Activated T-cell treated with anti-CD3 and anti-CD28 coated beads, Interleukin-2, amount 50 U/mL, for 24 hours (primary cell): ENCODE data around the gene MS4A15.
"Not testable (repeated sequence)": the region's sequence is repeated elsewhere in the genome, so short reads cannot be mapped to it uniquely, and the experiment has no call there.

Experiments
- DNase-seq: peaks from one replicate; pipeline ENCODE4 v3.0.0-alpha.2; 2020
- H3K27ac Mint-ChIP-seq: 2 replicates; pipeline ENCODE4 v1.8.0; 2020; ENCODE audit warnings: mild to moderate bottlenecking, mixed read lengths
- H3K27me3 Mint-ChIP-seq: 2 replicates; pipeline ENCODE4 v1.8.0; 2020; ENCODE audit warnings: mixed read lengths
- H3K36me3 Mint-ChIP-seq: 2 replicates; pipeline ENCODE4 v1.8.0; 2020; ENCODE audit warnings: low read depth, mixed read lengths
- H3K4me1 Mint-ChIP-seq: 2 replicates; pipeline ENCODE4 v1.8.0; 2020; ENCODE audit warnings: low read depth, mixed read lengths
- H3K4me3 Mint-ChIP-seq: 2 replicates; pipeline ENCODE4 v1.8.0; 2020; ENCODE audit warnings: mild to moderate bottlenecking, moderate library complexity, mixed read lengths
- H3K9me3 Mint-ChIP-seq: 2 replicates; pipeline ENCODE4 v1.8.0; 2020; ENCODE audit warnings: mixed read lengths

Gene MS4A15

GRCh38 chr11:60756307-60757032, at the start of gene MS4A15:
Gene MS4A15, plus strand, starts transcription at chr11:60756867. Its CDS starts 6,867 bp downstream, at chr11:60763734.
- DNase-seq, result no peak
- Mint-ChIP-seq H3K27ac (no peak within 1 kb of the TSS), H3K36me3 (no peaks in the 10 kb centered on the region), H3K4me3 (no peak within 1 kb of the TSS), H3K27me3 (peaks cover 47% of the 10 kb centered on the region), H3K4me1 (no peaks in the 10 kb centered on the region), H3K9me3 (no peaks in the 10 kb centered on the region)

GRCh38 chr11:60706931-60707330, 49.7 kb upstream of the MS4A15 start:
- H3K36me3 Mint-ChIP-seq, result no peaks in the 10 kb centered on the region
- H3K4me1 Mint-ChIP-seq, result no peaks in the 10 kb centered on the region
- peaks cover 19% of the 10 kb centered on the region for H3K27me3 Mint-ChIP-seq
- no peak overlapping the region for H3K27ac Mint-ChIP-seq
- H3K9me3 Mint-ChIP-seq, result no peaks in the 10 kb centered on the region
- H3K4me3 Mint-ChIP-seq, result no peak overlapping the region
- DNase-seq, result no peak

GRCh38 chr11:60710482-60710881, 46.2 kb upstream of the MS4A15 start:
- no peak for DNase-seq
- Mint-ChIP-seq H3K9me3 (no peaks in the 10 kb centered on the region), H3K27me3 (peaks cover 23% of the 10 kb centered on the region)

GRCh38 chr11:60711276-60711675, 45.4 kb upstream of the MS4A15 start:
- no peak overlapping the region for H3K4me3 Mint-ChIP-seq
- peaks cover 23% of the 10 kb centered on the region for H3K27me3 Mint-ChIP-seq
- no peak for DNase-seq
- no peaks in the 10 kb centered on the region for H3K4me1 Mint-ChIP-seq
- H3K9me3 Mint-ChIP-seq, result no peaks in the 10 kb centered on the region
- H3K27ac Mint-ChIP-seq, result no peak overlapping the region
- no peaks in the 10 kb centered on the region for H3K36me3 Mint-ChIP-seq

More at GRCh38 chr11:60710482-60710881, 46.2 kb upstream of the MS4A15 start:
- no peak overlapping the region for H3K27ac Mint-ChIP-seq
- H3K4me3 Mint-ChIP-seq, result no peak overlapping the region
- no peaks in the 10 kb centered on the region for H3K36me3 Mint-ChIP-seq
- no peaks in the 10 kb centered on the region for H3K4me1 Mint-ChIP-seq

GRCh38 chr11:60713423-60713822, 43.2 kb upstream of the MS4A15 start:
- H3K27ac Mint-ChIP-seq, H3K36me3 Mint-ChIP-seq, DNase-seq, H3K4me1 Mint-ChIP-seq, H3K4me3 Mint-ChIP-seq, H3K9me3 Mint-ChIP-seq: not testable (repeated sequence)
- H3K27me3 Mint-ChIP-seq, result peaks cover 20% of the 10 kb centered on the region

GRCh38 chr11:60717956-60718355, 38.7 kb upstream of the MS4A15 start:
- Mint-ChIP-seq H3K27ac (no peak overlapping the region), H3K36me3 (no peaks in the 10 kb centered on the region), H3K27me3 (peaks cover 33% of the 10 kb centered on the region), H3K4me1 (no peaks in the 10 kb centered on the region), H3K9me3 (no peaks in the 10 kb centered on the region), H3K4me3 (no peak overlapping the region)
- no peak for DNase-seq

- Mint-ChIP-seq H3K4me1 (no peaks in the 10 kb centered on the region), H3K9me3 (no peaks in the 10 kb centered on the region), H3K27me3 (peaks cover 34% of the 10 kb centered on the region), H3K36me3 (no peaks in the 10 kb centered on the region), H3K27ac (no peak overlapping the region), H3K4me3 (no peak overlapping the region)
- DNase-seq, result no peak
Measured at GRCh38 chr11:60718524-60719316, 37.9 kb upstream of the MS4A15 start.

- no peaks in the 10 kb centered on the region for H3K9me3 Mint-ChIP-seq
- DNase-seq, result no peak
- H3K27me3 Mint-ChIP-seq, result peaks cover 32% of the 10 kb centered on the region
- no peaks in the 10 kb centered on the region for H3K4me1 Mint-ChIP-seq
- H3K27ac Mint-ChIP-seq, result no peak overlapping the region
- H3K4me3 Mint-ChIP-seq, result no peak overlapping the region
- H3K36me3 Mint-ChIP-seq, result no peaks in the 10 kb centered on the region
Measured at GRCh38 chr11:60719391-60719790, 37.3 kb upstream of the MS4A15 start.

- H3K4me1 Mint-ChIP-seq, result no peaks in the 10 kb centered on the region
- no peak overlapping the region for H3K4me3 Mint-ChIP-seq
- H3K27me3 Mint-ChIP-seq, result peaks cover 29% of the 10 kb centered on the region
- no peak for DNase-seq
- H3K27ac Mint-ChIP-seq, result no peak overlapping the region
- H3K36me3 Mint-ChIP-seq, result no peaks in the 10 kb centered on the region
- H3K9me3 Mint-ChIP-seq, result no peaks in the 10 kb centered on the region
Measured at GRCh38 chr11:60720460-60720859, 36.2 kb upstream of the MS4A15 start.

GRCh38 chr11:60724420-60724819, 32.2 kb upstream of the MS4A15 start, which contains the start of gene MS4A18:
Gene MS4A18, plus strand, starts transcription at chr11:60724720.
- Mint-ChIP-seq H3K27me3 (peaks cover 31% of the 10 kb centered on the region), H3K4me3 (no peak within 1 kb of the TSS), H3K4me1 (no peaks in the 10 kb centered on the region), H3K9me3 (no peaks in the 10 kb centered on the region), H3K36me3 (no peaks in the 10 kb centered on the region), H3K27ac (no peak within 1 kb of the TSS)
- DNase-seq, result no peak

- Mint-ChIP-seq H3K27me3 (peaks cover 29% of the 10 kb centered on the region), H3K9me3 (no peaks in the 10 kb centered on the region), H3K4me3 (no peak overlapping the region), H3K27ac (no peak overlapping the region), H3K36me3 (no peaks in the 10 kb centered on the region), H3K4me1 (no peaks in the 10 kb centered on the region)
- no peak for DNase-seq
Measured at GRCh38 chr11:60725592-60725991, 31.1 kb upstream of the MS4A15 start.

GRCh38 chr11:60731586-60731985, 25.1 kb upstream of the MS4A15 start:
- no peak for DNase-seq
- H3K9me3 Mint-ChIP-seq, result no peaks in the 10 kb centered on the region
- no peaks in the 10 kb centered on the region for H3K36me3 Mint-ChIP-seq
- peaks cover 28% of the 10 kb centered on the region for H3K27me3 Mint-ChIP-seq
- no peak overlapping the region for H3K27ac Mint-ChIP-seq
- H3K4me3 Mint-ChIP-seq, result no peak overlapping the region
- H3K4me1 Mint-ChIP-seq, result no peaks in the 10 kb centered on the region

GRCh38 chr11:60734279-60734678, 22.4 kb upstream of the MS4A15 start:
- Mint-ChIP-seq H3K4me3 (no peak overlapping the region), H3K36me3 (no peaks in the 10 kb centered on the region), H3K4me1 (no peaks in the 10 kb centered on the region), H3K27ac (no peak overlapping the region), H3K9me3 (no peaks in the 10 kb centered on the region), H3K27me3 (peaks cover 15% of the 10 kb centered on the region)
- DNase-seq, result no peak

- Mint-ChIP-seq H3K27ac (no peak overlapping the region), H3K4me3 (no peak overlapping the region), H3K9me3 (no peaks in the 10 kb centered on the region), H3K36me3 (no peaks in the 10 kb centered on the region), H3K4me1 (no peaks in the 10 kb centered on the region), H3K27me3 (peaks cover 5% of the 10 kb centered on the region)
- DNase-seq, result no peak
Measured at GRCh38 chr11:60739114-60739513, 17.6 kb upstream of the MS4A15 start.

GRCh38 chr11:60740573-60740972, 16.1 kb upstream of the MS4A15 start:
- H3K27ac Mint-ChIP-seq, result no peak overlapping the region
- H3K9me3 Mint-ChIP-seq, result no peaks in the 10 kb centered on the region
- no peak overlapping the region for H3K4me3 Mint-ChIP-seq
- no peaks in the 10 kb centered on the region for H3K4me1 Mint-ChIP-seq
- H3K27me3 Mint-ChIP-seq, result peaks cover 9% of the 10 kb centered on the region
- no peaks in the 10 kb centered on the region for H3K36me3 Mint-ChIP-seq
- no peak for DNase-seq
